ENCODE data around the gene RPS6KA4. TPM values are rescaled to one million over a fixed set of nuclear protein-coding genes. Genes with fewer than 3 reads are reported as not detected.
A peak's percentile ranks its signal among the peaks of the same experiment; 100 is the strongest.

Gene RPS6KA4
- total RNA-seq, 1 donor from 2014 or later, result 35.9 TPM

DNA sequence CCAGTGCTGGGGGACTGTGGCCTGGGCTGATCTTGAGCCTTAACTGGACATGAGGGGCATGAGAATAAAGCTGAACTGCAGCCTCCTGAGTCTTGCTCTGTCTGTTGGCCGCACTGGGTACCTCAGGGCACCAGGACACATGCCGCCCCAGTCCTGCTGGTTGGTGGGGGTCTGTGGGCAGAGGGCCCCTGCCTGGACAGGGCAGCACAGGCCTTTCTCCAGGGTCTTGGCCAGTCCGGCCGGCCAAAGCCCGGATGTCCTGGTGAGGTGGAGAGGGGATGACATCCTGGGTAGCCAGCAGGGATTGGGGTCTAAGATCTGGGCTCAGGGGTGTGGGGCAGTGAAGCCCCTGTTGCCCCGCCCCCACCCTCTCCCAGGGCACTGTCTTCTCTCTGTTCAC is 1.5 kb upstream of the RPS6KA4 start:
- DNase-seq (ENCODE audit: extremely low spot score, unreplicated experiment), result no peak
- no peaks in the 10 kb centered on the region for H3K27me3 Mint-ChIP-seq (ENCODE audit: unreplicated experiment)
- TF ChIP-seq, protein P1, sequence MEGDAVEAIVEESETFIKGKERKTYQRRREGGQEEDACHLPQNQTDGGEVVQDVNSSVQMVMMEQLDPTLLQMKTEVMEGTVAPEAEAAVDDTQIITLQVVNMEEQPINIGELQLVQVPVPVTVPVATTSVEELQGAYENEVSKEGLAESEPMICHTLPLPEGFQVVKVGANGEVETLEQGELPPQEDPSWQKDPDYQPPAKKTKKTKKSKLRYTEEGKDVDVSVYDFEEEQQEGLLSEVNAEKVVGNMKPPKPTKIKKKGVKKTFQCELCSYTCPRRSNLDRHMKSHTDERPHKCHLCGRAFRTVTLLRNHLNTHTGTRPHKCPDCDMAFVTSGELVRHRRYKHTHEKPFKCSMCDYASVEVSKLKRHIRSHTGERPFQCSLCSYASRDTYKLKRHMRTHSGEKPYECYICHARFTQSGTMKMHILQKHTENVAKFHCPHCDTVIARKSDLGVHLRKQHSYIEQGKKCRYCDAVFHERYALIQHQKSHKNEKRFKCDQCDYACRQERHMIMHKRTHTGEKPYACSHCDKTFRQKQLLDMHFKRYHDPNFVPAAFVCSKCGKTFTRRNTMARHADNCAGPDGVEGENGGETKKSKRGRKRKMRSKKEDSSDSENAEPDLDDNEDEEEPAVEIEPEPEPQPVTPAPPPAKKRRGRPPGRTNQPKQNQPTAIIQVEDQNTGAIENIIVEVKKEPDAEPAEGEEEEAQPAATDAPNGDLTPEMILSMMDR (IDR thresholded peaks at IDR 0.05), result no peak
- no peaks in the 10 kb centered on the region for H3K9me3 Mint-ChIP-seq (ENCODE audit: unreplicated experiment)
- no peak overlapping the region for H3K4me3 Mint-ChIP-seq (ENCODE audit: unreplicated experiment)
- H3K36me3 Mint-ChIP-seq (ENCODE audit: unreplicated experiment), result peaks cover 9% of the 10 kb centered on the region
- H3K27ac Mint-ChIP-seq (ENCODE audit: unreplicated experiment), result peak overlapping the region; percentile 39
- peaks cover 39% of the 10 kb centered on the region for H3K4me1 Mint-ChIP-seq (ENCODE audit: unreplicated experiment)

DNA sequence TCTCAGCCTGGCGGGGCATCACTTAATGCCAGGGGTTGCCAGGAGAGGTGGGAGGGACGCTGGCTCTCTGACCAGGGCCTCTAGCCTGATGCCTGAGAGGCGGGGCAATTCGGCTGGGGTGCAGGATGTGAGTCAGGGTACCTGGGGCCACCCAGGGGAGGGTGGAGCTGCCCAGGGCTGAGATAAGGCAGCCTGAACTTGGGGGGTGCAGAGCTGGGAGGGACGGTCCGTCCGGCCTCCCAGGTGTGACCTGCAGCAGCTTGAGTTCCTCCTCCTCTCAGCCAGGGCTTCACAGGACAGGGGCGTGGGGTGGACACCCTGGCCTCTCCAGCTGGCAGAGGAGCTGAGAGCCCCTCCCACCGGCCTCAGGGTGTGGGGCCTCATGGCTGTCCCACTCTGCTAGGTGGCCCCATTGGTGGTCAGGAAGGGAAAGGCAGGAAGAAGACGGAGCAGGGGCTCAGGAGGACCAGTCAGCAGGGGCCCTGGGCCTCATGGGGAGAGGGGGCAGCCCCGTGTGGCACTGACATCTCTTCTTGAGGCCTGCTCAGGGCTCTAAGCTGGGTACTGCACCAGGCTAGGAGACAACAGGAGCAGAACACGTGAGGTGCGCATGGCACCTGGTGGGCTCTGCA is 942 bp upstream of the RPS6KA4 start:
- Mint-ChIP-seq H3K36me3 (ENCODE audit: unreplicated experiment) (peaks cover 10% of the 10 kb centered on the region), H3K9me3 (ENCODE audit: unreplicated experiment) (no peaks in the 10 kb centered on the region), H3K4me1 (ENCODE audit: unreplicated experiment) (peaks cover 39% of the 10 kb centered on the region), H3K27me3 (ENCODE audit: unreplicated experiment) (no peaks in the 10 kb centered on the region), H3K4me3 (ENCODE audit: unreplicated experiment) (peak overlapping the region; percentile 50), H3K27ac (ENCODE audit: unreplicated experiment) (peak overlapping the region; percentile 62)
- TF ChIP-seq, protein P1 (IDR thresholded peaks at IDR 0.05), result no peak
- no peak for DNase-seq (ENCODE audit: extremely low spot score, unreplicated experiment)

DNA sequence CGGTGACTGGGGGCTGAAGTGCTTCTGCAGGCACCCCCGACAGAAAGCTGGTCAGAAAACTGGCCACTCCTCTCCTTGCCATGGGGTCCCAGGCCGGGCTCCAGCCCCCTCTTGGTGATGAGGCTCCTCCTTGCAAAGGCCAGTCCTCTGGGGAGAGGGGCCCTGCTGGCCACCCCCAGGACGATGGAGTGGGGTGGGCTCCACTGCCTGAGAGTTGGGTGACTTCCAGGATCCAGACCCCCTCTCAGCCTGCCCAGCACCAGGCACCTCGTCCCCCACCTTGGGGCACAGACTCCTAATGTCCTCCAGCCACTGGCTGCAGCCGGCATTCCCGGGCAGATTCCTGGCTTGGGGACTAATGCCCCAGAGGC is 441 bp upstream of the RPS6KA4 start:
- Mint-ChIP-seq H3K4me1 (ENCODE audit: unreplicated experiment) (peaks cover 39% of the 10 kb centered on the region), H3K4me3 (ENCODE audit: unreplicated experiment) (peak overlapping the region; percentile 50), H3K27ac (ENCODE audit: unreplicated experiment) (peak overlapping the region; percentile 62), H3K9me3 (ENCODE audit: unreplicated experiment) (no peaks in the 10 kb centered on the region), H3K36me3 (ENCODE audit: unreplicated experiment) (peaks cover 11% of the 10 kb centered on the region), H3K27me3 (ENCODE audit: unreplicated experiment) (no peaks in the 10 kb centered on the region)
- DNase-seq (ENCODE audit: extremely low spot score, unreplicated experiment), result no peak
- TF ChIP-seq, protein P1 (IDR thresholded peaks at IDR 0.05), result no peak

DNA sequence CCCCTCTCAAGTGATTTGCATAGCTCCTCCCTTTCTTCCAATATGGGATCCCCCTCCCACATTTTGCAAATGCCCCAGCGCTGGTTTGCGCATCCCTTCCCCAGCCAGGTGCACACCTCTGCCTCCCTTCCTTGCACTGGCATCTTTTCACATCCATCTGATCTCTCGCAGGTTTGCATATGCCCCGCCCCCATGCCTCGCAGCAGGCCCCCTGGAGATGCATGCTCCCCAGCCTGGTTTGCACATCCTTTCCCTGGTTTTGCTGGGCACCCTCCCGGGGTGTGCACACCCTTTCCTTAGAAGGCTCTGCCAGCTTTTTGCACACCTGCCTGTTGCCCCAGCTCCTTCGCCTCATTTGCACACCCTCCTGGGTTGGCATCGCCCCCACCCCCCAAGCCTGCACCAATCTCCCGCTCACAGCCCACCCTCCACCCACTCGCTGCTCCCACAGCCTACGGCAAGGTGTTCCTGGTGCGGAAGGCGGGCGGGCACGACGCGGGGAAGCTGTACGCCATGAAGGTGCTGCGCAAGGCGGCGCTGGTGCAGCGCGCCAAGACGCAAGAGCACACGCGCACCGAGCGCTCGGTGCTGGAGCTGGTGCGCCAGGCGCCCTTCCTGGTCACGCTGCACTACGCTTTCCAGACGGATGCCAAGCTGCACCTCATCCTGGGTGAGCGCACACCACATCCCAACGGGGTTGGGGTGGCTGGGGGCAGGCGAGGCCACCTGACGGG is 917 bp downstream of the RPS6KA4 start:
- peak overlapping the region; percentile 82 for H3K4me3 Mint-ChIP-seq (ENCODE audit: unreplicated experiment)
- peaks cover 38% of the 10 kb centered on the region for H3K4me1 Mint-ChIP-seq (ENCODE audit: unreplicated experiment)
- no peaks in the 10 kb centered on the region for H3K27me3 Mint-ChIP-seq (ENCODE audit: unreplicated experiment)
- TF ChIP-seq, protein P1 (IDR thresholded peaks at IDR 0.05), result no peak
- peak overlapping the region; percentile 75 for H3K27ac Mint-ChIP-seq (ENCODE audit: unreplicated experiment)
- DNase-seq (ENCODE audit: extremely low spot score, unreplicated experiment), result no peak
- H3K9me3 Mint-ChIP-seq (ENCODE audit: unreplicated experiment), result no peaks in the 10 kb centered on the region
- H3K36me3 Mint-ChIP-seq (ENCODE audit: unreplicated experiment), result peaks cover 17% of the 10 kb centered on the region

DNA sequence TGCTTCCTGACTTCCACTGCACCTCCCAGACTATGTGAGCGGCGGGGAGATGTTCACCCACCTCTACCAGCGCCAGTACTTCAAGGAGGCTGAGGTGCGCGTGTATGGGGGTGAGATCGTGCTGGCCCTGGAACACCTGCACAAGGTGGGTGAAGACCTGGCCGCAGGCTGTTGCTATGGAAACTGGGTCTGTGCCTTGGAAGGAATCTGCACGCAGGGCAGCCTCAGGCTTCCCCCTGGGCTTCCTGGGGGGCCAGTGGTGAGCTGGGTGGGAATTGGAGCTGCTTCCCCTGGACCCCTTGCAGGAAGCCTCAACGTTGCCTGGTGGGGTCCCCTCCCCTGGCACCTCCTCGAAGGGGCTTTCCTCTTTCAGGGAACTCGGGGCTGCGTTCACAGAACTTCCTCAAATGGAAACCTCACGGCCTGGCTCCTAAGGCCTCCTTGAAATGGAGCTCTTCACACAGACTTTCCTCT is 1.5 kb downstream of the RPS6KA4 start:
- Mint-ChIP-seq H3K9me3 (ENCODE audit: unreplicated experiment) (no peaks in the 10 kb centered on the region), H3K4me3 (ENCODE audit: unreplicated experiment) (peak overlapping the region; percentile 82), H3K27ac (ENCODE audit: unreplicated experiment) (no peak overlapping the region), H3K36me3 (ENCODE audit: unreplicated experiment) (peaks cover 19% of the 10 kb centered on the region), H3K4me1 (ENCODE audit: unreplicated experiment) (peaks cover 32% of the 10 kb centered on the region), H3K27me3 (ENCODE audit: unreplicated experiment) (no peaks in the 10 kb centered on the region)
- no peak for DNase-seq (ENCODE audit: extremely low spot score, unreplicated experiment)
- TF ChIP-seq, protein P1 (IDR thresholded peaks at IDR 0.05), result no peak

Measured in osteocyte (in vitro differentiated cells).